ENCODE measurements around the gene METTL18.
"Not testable (repeated sequence)": the region's sequence is repeated elsewhere in the genome, so short reads cannot be mapped to it uniquely, and the experiment has no call there.

METTL18 gene

GRCh38 chr1:169794530-169795416, at the start of gene METTL18:
Gene METTL18, minus strand, starts transcription at chr1:169794907. Its CDS starts 1,212 bp downstream, at chr1:169793695.
- DNase-seq (ENCODE audit: low spot score): peak; percentile 96

- no peak for DNase-seq (ENCODE audit: low spot score)
Measured at GRCh38 chr1:169838942-169839341, 44.2 kb upstream of the METTL18 start.

- DNase-seq (ENCODE audit: low spot score): no peak
Measured at GRCh38 chr1:169836198-169836597, 41.5 kb upstream of the METTL18 start.

- no peak for DNase-seq (ENCODE audit: low spot score)
Measured at GRCh38 chr1:169835647-169836046, 40.9 kb upstream of the METTL18 start.

GRCh38 chr1:169834869-169835268, 40.2 kb upstream of the METTL18 start:
- DNase-seq (ENCODE audit: low spot score): no peak

GRCh38 chr1:169833179-169833901, 38.6 kb upstream of the METTL18 start:
- DNase-seq (ENCODE audit: low spot score): no peak

- DNase-seq (ENCODE audit: low spot score): no peak
Measured at GRCh38 chr1:169829671-169830070, 35.0 kb upstream of the METTL18 start.

GRCh38 chr1:169824153-169824552, 29.4 kb upstream of the METTL18 start:
- DNase-seq (ENCODE audit: low spot score): no peak

GRCh38 chr1:169821500-169821899, 26.8 kb upstream of the METTL18 start:
- DNase-seq (ENCODE audit: low spot score): no peak

GRCh38 chr1:169816617-169817016, 21.9 kb upstream of the METTL18 start:
- no peak for DNase-seq (ENCODE audit: low spot score)

GRCh38 chr1:169814265-169814664, 19.6 kb upstream of the METTL18 start:
- DNase-seq (ENCODE audit: low spot score): no peak

GRCh38 chr1:169812131-169812530, 17.4 kb upstream of the METTL18 start:
- DNase-seq (ENCODE audit: low spot score): no peak

- not testable (repeated sequence) for DNase-seq (ENCODE audit: low spot score)
Measured at GRCh38 chr1:169811418-169812035, 16.8 kb upstream of the METTL18 start.

- peak; percentile 45 for DNase-seq (ENCODE audit: low spot score)
Measured at GRCh38 chr1:169809370-169810095, 14.8 kb upstream of the METTL18 start.

- DNase-seq (ENCODE audit: low spot score): no peak
Measured at GRCh38 chr1:169804941-169805340, 10.2 kb upstream of the METTL18 start.

GRCh38 chr1:169802888-169803287, 8.2 kb upstream of the METTL18 start:
- DNase-seq (ENCODE audit: low spot score): no peak

- no peak for DNase-seq (ENCODE audit: low spot score)
Measured at GRCh38 chr1:169797281-169797680, 2.6 kb upstream of the METTL18 start.

- no peak for DNase-seq (ENCODE audit: low spot score)
Measured at GRCh38 chr1:169796274-169796810, 1.6 kb upstream of the METTL18 start.

- DNase-seq (ENCODE audit: low spot score): no peak
Measured at GRCh38 chr1:169795687-169796086, 980 bp upstream of the METTL18 start.

- no peak for DNase-seq (ENCODE audit: low spot score)
Measured at GRCh38 chr1:169793730-169794129, 977 bp downstream of the METTL18 start.

GRCh38 chr1:169788402-169788801, 6.3 kb downstream of the METTL18 start:
- no peak for DNase-seq (ENCODE audit: low spot score)

- DNase-seq (ENCODE audit: low spot score): no peak
Measured at GRCh38 chr1:169786974-169787373, 7.7 kb downstream of the METTL18 start.

Measured in AG08395 (cell line).